ENCODE results near the gene CPLX4. TPM values are rescaled to one million over a fixed set of nuclear protein-coding genes. Genes with fewer than 3 reads are reported as not detected.

The CPLX4 gene
- total RNA-seq, 1 experiment from 2014 or later: not detected

- peaks cover 7% of the 10 kb centered on the region for H3K27me3 Mint-ChIP-seq (ENCODE audit: unreplicated experiment)
- peak overlapping the region; percentile 89 for H3K4me3 Mint-ChIP-seq (ENCODE audit: low read depth, unreplicated experiment)
- peaks cover 37% of the 10 kb centered on the region for H3K36me3 Mint-ChIP-seq (ENCODE audit: insufficient read depth, unreplicated experiment)
- intact Hi-C loops (cut with micrococcal nuclease; ENCODE audit: unreplicated experiment): no loop called here
- no peaks in the 10 kb centered on the region for H3K9me3 Mint-ChIP-seq (ENCODE audit: low read depth, unreplicated experiment)
- peaks cover 13% of the 10 kb centered on the region for H3K4me1 Mint-ChIP-seq (ENCODE audit: low read depth, unreplicated experiment)
- DNase-seq: no peak
- no TSS peak for BruUV-seq (replicated peaks)
- CTCF ChIA-PET: no interaction called here
- peak overlapping the region; percentile 97 for H3K27ac Mint-ChIP-seq (ENCODE audit: unreplicated experiment)
- TF ChIP-seq CTCF (IDR thresholded peaks at IDR 0.05; ENCODE audit: unreplicated experiment): no peak
Observed at GRCh38 chr18:59358414-59358711, 39.9 kb upstream of the CPLX4 start.

DNA sequence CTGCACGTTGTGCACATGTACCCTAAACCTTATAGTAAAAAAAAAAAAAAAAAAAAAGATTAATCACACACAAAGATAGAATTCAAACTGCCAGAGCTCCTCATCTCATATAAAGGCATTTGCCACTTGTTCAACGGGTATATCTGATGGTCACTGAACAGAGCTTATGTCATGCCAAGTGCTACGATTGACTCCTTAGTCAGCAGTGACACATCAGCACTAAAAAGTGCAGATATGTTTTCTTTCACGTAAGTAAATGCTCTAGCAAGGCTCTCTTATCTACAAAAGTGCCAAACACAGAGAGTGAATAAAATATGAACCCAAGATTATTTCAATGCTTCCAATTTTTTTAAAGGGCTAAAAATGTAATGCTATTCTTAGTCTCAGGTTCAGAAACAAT is 39.5 kb upstream of the CPLX4 start:
- peak overlapping the region; percentile 97 for H3K27ac Mint-ChIP-seq (ENCODE audit: unreplicated experiment)
- CTCF ChIA-PET: no interaction called here
- no peak for TF ChIP-seq CTCF (IDR thresholded peaks at IDR 0.05; ENCODE audit: unreplicated experiment)
- no peaks in the 10 kb centered on the region for H3K9me3 Mint-ChIP-seq (ENCODE audit: low read depth, unreplicated experiment)
- H3K27me3 Mint-ChIP-seq (ENCODE audit: unreplicated experiment): peaks cover 3% of the 10 kb centered on the region
- peaks cover 13% of the 10 kb centered on the region for H3K4me1 Mint-ChIP-seq (ENCODE audit: low read depth, unreplicated experiment)
- intact Hi-C loops (cut with micrococcal nuclease; ENCODE audit: unreplicated experiment): no loop called here
- peaks cover 41% of the 10 kb centered on the region for H3K36me3 Mint-ChIP-seq (ENCODE audit: insufficient read depth, unreplicated experiment)
- H3K4me3 Mint-ChIP-seq (ENCODE audit: low read depth, unreplicated experiment): peak overlapping the region; percentile 89
- no peak for DNase-seq
- TSS peak; percentile 58 for BruUV-seq (replicated peaks)

DNA sequence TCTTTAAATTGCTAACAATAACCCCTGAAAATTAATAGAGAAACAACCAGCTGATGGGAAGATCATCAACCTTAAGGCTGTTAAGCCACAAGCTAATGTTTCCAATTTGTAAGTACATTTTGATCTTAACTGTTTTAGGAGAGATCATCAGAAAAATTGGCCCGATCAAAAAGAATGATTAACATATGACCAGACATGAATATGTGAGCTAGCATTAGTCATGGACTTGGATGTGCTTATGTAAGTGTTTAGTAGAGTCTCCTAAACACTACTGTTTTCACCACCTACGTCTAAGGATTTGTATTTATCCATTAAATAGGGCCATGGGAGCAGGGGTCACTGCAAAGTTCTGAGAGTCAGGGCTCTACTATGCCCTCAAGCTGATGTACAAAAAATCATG is 36.3 kb upstream of the CPLX4 start:
- CTCF ChIA-PET: no interaction called here
- intact Hi-C loops (cut with micrococcal nuclease; ENCODE audit: unreplicated experiment): no loop called here

DNA sequence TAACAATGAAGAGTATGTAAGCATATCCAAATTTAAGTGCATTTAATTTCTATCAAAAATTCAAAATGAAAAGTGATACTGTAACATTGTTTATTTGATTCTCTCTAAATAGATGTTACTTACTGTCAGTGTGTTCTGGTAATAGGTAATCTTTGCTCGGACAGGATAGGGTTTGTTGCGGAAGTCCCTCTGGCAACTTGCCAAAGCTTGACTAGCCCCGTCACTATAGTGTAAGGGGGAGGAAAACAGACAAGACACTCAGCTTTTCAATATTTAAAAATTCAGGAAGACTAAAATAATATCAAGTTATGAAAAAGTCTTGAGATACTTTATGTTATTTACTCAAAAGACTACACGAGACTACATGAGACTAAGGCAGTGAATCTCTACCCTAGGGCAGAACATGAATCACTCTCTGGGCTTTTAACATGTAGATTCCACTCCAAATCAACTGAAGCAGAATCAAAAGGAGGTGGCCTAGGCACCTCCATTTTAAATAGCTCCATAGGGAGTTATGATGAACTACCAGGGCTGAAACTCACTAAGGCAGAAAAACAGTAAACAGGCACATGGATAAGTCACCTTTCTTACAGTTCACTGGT is 34.7 kb upstream of the CPLX4 start:
- intact Hi-C loops (cut with micrococcal nuclease; ENCODE audit: unreplicated experiment): no loop called here
- Mint-ChIP-seq H3K4me3 (ENCODE audit: low read depth, unreplicated experiment) (no peak overlapping the region), H3K36me3 (ENCODE audit: insufficient read depth, unreplicated experiment) (peaks cover 52% of the 10 kb centered on the region), H3K9me3 (ENCODE audit: low read depth, unreplicated experiment) (no peaks in the 10 kb centered on the region), H3K4me1 (ENCODE audit: low read depth, unreplicated experiment) (peaks cover 22% of the 10 kb centered on the region), H3K27ac (ENCODE audit: unreplicated experiment) (no peak overlapping the region), H3K27me3 (ENCODE audit: unreplicated experiment) (no peaks in the 10 kb centered on the region)
- no peak for TF ChIP-seq CTCF (IDR thresholded peaks at IDR 0.05; ENCODE audit: unreplicated experiment)
- no peak for DNase-seq
- CTCF ChIA-PET: no interaction called here
- BruUV-seq (replicated peaks): no TSS peak

More for the DNA sequence above, 36.3 kb upstream of the CPLX4 start:
- H3K36me3 Mint-ChIP-seq (ENCODE audit: insufficient read depth, unreplicated experiment): peaks cover 57% of the 10 kb centered on the region
- H3K4me1 Mint-ChIP-seq (ENCODE audit: low read depth, unreplicated experiment): peaks cover 22% of the 10 kb centered on the region
- no peak overlapping the region for H3K27ac Mint-ChIP-seq (ENCODE audit: unreplicated experiment)
- TF ChIP-seq CTCF (IDR thresholded peaks at IDR 0.05; ENCODE audit: unreplicated experiment): no peak
- no peaks in the 10 kb centered on the region for H3K27me3 Mint-ChIP-seq (ENCODE audit: unreplicated experiment)
- DNase-seq: no peak
- no peak overlapping the region for H3K4me3 Mint-ChIP-seq (ENCODE audit: low read depth, unreplicated experiment)
- H3K9me3 Mint-ChIP-seq (ENCODE audit: low read depth, unreplicated experiment): no peaks in the 10 kb centered on the region
- BruUV-seq (replicated peaks): no TSS peak

All from Calu3 (cell line).